HUDEP-2 (cell line): ENCODE measurements around the gene GSTM3.

ENCODE experiments used
- DNase-seq, 76 experiments: peaks; one replicate each; lab custom pipeline; 2025; ENCODE audit not compliant: unreplicated experiment in 76 of 76; lab: John Stamatoyannopoulos, UW

GSTM3 gene

DNA sequence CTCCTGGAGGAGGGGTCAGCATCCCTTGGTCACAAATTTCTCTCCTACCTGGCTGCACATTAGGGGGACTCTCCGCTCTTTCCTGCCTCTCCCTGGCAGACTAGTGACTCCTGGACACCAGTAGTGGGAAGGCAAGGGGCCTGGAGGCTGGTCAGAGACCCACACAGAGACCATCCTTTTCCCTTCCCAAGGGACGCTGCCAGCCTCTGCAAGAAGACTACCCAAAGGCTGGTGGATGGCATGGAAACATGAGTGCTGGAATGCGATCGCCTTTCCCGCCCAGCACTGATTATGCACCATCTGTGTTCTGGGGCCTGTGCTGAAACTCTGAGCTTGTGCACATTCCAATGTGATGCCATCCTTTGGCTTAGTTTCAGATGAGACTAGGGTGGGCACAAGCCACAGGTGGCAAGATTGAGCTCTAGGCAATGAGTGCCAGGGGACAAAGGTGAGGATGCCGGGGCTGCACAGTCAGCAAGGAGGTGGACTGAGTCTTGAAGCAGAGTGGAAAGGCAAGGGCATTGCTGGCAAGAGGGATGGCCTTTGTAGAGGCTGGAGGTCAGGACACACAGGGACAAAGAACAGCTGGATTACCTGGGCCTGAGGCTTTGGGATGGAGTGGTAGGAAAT is 35.5 kb upstream of the GSTM3 start:
- DNase-seq = no peak

DNA sequence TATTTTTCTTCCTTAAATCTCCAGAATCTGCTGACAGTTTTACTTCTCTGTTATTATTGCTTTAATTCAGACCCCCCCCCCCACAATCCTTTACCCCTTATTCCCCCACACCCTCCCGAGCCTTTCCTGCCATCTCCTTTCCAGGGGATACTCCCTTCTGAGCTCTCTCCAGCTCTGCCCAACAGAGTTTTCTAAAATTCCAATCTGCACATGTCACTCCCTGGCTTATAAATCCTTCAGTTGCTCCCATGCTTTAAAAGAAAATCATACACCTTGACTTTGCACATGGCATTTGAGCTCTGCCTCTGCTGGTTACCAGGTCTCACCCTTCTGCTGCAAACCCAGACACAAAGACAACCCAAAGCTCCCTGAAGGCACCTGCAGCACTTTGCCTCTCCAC is 34.6 kb upstream of the GSTM3 start:
- DNase-seq = no peak

DNA sequence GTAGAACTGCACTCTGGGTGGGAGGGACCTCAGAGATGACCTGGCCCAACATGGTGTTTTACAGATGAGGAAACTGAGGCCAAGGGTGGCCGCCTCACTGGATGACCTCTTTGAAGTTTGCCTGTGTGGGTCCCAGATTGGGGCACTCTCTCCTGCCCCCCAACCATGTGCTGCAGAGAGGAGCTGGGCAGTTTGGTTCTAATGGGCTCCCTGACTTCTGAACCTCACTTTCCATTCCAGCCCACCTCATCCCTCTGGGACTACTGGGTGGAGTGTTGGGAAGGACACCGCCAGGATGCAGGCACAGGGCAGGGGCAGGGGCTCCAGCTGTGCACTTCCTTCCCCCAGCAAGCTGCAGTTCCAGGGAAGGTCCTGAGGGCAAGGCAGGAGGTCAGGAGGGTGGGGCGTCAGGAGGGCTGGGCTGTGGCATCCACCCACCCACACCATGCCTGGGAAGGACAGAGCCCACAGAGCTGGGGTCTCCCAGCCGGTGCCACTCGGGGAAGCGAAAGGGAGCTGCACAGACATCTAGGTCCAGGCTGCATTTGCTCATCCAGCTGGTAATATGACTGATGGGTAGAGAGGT is 33.2 kb upstream of the GSTM3 start:
- DNase-seq = no peak

DNA sequence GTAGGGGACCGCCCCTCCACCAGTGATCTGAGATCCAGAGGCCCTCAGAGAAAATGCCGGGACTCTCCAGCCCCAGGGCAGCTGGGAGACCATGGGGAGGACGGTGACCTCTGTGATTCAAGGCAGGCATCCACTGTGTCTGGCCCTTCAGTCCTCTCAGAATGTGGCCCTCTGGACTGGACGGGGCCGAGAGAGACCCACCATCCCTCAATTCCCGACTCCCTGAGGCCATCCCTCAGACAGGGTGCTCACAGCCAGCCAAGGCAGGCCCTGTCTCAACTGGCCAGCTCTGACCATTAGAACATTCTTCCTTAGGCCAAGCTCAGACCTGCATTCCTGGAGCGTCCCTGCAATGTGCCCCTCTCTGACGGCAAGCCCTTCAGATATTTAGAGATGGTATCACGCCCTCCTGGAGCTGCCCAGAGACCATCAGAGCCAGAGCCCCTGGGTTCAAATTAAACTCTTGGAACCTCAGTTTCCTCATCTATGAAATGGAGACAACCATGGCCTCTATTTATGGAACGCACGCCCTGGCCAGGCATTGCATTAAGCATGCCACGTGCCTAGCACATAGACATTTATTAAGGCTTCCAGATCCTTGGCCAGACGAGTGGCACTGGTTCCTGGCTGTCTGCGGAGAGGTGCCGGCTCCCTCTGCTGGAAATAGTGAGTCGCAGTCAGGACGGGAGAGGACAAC is 32.5 kb upstream of the GSTM3 start:
- peak in 72 of 76 experiments; percentile 13 to 89 (median 77) for DNase-seq

DNA sequence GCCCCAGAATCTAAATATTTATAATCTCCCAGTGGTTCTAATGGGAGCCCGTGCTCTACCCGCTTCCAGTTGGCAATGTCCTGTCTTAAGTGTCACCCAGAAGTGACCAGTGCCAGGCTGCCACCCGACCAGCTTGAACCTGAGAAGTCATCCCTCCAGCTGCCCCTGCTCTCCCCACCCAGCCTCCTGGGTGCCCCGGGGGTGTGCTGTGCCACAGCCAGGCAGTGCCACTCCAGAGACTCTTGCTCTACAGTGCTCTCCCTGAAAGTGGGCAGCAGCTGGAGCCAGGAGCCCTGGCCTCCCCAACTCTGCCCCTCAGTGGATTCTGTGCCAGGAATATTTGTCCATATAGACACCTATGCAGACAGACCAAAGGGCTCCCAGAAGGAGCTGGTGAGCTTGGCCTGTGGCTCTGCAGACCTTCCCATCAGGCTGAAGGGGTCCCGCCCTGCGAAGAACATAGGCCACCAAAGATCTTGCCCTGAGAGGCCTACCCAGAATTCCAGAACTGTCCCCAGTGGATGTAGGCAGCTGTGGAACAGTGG is 31.9 kb upstream of the GSTM3 start:
- DNase-seq = no peak

DNA sequence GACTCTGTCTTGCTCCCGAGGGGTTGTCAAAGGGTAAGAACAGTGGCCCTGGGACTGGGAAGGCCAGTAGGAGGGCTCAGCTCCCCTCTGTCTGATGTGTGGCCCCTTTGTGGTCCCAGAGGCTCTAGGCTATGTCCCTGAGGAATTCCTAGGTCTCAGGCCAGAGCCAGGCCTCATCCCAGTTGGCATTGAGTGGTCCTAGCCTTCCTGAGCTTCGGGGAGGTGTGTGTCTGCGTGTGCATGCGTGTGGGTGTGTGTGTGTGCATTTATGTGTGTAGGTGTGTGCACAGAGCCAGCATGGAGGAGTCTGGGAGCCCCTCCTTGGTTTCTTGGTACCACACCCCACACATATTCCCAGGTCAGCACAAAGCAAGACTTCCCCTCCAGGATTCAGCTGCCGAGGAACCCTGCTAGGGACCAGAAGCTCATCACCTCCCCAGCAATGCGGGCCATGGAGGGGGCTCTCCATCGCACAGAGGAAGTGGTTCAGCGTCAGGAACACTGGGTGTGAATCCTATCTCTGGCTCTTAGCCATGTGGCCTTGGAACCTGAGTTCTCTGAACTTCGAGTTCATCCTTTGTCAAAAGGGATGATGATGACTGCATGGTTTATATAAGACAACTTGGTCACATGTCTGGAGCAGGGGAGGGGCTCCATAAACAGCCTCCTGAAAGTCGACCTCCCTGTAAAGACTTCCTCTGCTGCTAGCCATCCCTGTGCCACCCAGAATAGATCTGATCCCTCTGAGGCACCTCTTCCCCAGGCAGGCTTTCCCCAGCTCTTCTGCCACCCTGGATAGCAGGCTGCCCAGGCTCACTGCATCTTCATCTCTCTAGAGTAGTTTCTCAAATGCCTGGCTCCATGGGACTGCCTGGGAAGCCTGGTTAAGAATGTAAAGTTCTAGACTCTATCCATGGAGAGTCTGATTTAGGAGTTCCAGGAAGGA is 31.1 kb upstream of the GSTM3 start:
- peak in 9 of 76 experiments; percentile 9 to 35 (median 21) for DNase-seq

DNA sequence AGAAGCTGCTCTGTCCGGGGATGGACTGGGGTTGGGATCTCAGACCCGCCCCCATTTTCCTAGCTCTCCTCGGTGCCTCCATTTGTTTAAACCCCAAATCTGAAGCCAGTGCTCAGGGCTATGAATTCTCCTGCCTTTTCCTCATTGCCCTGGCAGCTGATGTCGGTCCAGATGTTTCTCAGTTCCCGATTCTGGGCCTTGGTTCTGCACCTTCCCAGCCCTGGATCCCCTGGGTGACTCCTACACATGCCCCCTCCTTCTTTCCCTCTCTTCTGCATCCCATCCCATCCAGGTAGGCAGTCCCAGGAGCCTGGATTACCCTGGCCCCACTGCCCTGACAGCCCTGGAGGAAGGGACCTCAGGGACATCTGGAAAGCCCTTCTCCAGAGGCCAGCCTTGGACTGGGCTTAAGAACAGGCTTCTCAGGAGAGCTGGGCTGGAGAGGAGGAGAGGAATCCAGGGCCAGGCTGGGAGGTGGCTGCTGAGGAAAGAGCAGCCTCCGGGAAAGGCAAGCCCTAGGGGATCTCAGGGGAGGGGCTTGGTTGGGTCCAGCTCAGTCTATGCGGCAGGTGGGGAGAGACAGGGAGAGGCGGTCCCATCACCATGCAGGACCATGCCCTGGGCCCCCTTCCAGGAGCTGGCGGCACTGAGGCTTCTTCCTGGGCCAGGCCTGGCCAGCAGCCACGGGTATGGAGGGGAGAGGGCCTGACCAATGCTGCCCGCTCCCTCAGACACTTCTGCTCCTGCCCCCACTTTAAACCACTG is 29.7 kb upstream of the GSTM3 start:
- DNase-seq = no peak

DNA sequence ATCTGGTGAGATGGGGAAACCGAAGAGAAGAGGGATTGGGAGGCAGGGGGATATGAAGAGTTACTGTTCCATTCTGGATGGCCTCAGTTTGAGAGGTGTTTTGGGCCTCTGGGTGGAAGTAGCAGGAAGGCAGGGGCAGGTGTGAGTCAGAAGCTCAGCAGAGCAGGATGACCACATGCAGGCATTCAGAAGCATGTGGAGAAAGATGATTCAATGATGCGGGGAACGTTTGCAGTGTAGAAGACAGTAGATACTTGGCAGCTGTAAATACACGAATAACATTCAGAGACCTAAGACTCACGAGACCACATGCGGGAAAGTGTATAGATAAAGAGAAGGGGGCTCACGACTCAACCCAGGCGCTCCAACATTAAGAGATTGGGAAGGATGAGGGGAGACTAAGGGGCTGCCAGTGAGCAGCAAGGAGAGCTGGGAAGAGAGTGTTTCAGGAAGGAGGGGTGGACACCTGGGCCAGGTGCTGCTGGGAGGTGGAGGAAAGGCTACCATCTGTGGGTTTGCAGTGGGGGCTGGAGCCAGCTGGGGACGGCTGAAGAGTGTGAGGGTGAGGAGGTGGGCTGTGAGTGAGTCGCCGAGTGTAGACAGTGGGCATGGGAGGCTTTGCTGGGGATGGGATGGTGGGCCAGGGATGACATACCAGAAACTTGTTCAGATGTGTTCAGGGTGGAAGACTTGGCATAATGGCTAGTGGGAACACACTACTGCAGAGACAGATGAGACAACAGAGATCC is 28.7 kb upstream of the GSTM3 start:
- no peak for DNase-seq

DNA sequence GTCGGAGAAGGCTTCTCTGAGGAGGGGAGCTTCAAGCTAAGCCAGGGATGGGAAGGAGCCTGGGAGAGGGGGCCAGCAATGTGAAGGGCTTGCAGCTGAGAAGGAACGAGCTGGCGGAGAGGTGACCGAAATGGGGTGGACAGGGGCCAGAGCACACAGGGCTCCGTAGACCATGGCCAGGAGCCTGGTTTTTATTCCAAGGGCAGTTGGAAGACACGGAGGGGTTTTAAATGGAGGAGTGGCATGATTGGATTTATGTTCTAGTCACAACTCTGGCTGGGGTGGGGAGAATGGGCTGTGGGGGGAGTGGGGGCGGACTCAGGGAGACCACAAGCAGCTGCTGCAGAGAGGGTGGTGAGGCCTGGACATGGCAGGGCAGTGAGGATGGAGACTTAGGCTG is 28.0 kb upstream of the GSTM3 start:
- no peak for DNase-seq

DNA sequence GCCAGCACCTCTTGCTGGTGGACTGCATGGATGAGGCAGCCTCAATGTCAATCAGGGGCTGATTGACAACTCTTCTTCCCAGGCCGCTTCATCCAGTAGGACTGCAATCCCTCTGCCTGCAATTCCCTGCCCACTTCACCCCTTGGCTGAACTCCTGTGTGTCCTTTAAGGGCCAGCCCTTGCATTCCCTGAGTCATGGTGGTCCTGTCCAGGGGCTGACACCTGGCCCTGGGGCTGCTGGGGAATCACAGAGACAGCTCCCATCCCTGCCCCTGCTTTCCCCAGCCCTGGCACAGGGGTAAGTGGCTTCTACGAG is 27.5 kb upstream of the GSTM3 start:
- DNase-seq = no peak

DNA sequence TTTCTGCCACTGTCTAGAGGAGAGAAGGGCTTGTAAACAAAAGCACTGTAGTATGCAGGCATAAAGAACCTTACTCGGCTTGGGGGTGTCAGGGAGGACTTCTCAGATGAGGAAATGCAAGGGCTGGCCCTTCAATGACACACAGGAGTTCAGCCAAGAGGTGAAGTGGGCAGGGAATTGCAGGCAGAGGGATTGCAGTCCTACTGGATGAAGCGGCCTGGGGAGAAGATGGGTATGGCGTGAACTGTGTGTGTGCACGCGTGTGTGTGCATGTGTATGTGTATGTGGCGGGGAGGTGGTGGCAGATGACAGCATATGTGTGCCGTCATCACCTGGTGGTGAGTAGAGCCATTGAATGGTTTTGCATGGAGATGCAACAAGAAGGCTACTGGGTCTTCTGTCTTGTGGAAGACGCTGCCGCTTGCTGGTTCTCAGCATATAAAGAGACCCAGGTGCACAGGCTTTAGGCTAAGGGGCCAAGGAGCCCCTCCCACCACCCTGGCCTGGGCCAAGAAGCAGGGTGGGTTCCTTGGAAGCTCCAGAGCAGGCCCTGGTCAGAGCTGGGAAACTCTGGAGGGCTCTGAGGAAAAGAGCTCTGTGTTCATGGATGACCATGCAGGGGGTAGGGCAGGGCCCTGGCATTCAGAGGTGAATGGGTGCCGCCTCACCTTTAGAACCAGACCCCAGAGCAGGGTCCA is 26.9 kb upstream of the GSTM3 start:
- DNase-seq = no peak

DNA sequence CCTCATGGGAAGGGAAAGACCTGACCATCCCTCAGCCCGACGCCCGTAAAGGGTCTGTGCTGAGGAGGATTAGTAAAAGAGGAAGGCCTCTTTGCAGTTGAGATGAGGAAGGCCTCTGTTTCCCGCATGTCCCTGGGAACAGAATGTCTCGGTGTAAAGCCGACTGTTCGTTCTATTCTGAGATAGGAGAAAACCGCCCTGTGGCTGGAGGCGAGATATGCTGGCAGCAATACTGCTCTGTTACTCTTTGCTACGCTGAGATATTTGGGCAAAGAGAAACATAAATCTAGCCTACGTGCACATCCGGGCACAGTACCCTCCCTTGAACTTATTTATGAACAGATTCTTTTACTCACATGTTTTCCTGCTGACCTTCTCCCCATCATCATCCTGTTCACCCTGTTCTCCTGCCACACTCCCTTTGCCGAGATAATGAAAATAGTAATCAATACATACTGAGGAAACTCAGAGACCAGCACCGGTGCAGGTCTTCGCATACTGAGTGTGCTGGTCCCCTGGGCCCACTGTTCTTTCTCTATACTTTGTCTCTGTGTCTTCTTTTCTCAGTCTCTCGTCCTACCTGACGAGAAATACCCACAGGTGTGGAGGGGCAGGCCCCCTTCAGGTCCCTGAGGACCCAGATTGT is 26.3 kb upstream of the GSTM3 start:
- DNase-seq = peak in 66 of 76 experiments; percentile 12 to 88 (median 53)

DNA sequence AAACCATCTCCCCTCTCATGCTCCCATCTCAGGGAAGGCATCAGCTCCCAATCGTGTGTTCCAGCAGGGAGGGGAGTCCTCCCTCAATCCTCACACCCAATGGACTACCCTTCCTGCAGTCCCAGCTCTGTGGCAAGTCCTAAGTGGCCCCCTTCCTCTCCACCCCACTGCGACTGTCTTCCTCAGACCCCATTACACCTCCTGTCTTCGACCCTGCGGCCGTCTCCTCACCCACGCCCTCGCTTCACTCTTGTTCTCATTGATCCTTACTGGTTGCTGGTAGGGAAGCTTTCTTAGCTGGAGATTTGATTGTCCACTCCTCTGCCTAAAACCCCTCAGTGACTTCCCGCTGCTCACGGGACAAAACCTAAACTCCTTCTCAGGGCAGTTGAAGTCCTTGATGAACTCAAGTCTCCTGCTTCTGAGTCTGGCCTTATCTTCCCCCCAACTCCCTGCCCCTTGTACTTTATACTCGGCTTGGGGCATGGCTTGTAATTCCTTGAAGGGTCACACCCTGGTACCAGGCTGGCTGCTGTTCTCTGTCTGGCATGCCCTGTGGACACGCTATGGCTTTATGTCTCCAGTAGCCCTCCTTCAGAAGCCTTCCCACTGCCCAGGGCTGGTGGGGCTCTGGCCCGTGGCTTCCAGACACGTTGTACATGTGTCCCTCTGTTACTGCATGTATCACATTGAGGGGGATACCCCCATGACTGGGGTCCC is 25.2 kb upstream of the GSTM3 start:
- DNase-seq = peak in 16 of 76 experiments; percentile 10 to 67 (median 26)

DNA sequence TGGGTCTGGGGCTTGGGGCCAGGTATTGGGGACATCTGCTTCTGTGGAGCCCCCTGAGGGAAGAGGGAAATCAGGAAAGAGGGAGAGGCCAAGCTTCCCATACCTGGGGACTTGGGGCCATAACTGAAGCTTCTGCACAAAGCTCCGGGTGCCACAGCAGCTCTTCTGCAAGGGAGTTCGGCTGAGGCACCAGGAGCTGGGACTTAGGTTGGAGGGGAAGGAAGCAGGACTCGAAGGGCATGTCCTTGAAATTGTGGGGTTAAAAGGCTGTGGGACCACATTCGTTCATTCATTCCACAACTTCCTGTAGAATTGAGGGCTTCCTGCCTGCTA is 24.6 kb upstream of the GSTM3 start:
- DNase-seq = no peak

DNA sequence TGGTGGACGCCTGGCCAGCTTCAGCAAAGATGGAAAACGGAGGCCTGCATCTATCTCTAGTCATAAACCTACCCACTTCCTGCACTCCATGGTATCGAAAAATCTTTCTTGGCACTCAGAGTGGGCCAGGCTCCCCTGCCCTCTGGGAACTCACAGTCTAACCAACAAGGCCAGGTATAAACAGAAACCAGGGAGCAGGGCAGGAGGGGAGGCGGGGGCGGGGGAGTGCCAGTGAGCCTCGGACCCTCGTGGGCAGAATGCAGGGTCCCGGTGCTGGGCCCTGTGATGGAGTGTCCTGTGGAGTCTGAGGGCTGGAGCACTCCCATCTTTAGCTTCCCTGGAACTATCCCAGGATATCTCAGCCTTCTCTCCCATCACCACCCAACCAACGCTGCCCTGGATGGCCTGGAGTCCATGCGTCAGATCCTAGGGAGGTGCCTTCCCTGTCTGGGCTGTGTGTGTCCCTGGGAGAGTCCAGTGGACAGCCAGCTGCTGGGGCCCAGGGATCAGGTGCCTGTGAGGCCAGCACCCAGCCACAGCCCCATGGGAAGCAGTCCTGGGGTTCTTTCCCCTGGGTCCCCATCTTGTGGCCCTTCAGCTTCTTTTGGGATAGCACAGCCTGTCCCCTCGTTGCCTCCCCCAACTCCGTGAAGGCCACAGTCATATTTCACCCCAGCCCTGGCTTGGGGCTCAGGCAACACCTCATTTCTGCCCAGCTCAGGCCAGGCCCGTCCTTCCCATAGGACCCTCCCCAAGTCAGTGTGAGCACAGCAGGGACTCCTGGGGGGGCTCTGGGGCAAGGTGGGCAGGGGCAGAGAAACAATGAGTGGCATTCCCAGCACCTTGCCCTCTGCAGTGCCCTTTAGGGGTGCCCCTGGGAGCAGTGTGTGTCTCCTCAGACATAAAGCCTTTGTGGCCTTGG is 24.0 kb upstream of the GSTM3 start:
- DNase-seq = no peak

DNA sequence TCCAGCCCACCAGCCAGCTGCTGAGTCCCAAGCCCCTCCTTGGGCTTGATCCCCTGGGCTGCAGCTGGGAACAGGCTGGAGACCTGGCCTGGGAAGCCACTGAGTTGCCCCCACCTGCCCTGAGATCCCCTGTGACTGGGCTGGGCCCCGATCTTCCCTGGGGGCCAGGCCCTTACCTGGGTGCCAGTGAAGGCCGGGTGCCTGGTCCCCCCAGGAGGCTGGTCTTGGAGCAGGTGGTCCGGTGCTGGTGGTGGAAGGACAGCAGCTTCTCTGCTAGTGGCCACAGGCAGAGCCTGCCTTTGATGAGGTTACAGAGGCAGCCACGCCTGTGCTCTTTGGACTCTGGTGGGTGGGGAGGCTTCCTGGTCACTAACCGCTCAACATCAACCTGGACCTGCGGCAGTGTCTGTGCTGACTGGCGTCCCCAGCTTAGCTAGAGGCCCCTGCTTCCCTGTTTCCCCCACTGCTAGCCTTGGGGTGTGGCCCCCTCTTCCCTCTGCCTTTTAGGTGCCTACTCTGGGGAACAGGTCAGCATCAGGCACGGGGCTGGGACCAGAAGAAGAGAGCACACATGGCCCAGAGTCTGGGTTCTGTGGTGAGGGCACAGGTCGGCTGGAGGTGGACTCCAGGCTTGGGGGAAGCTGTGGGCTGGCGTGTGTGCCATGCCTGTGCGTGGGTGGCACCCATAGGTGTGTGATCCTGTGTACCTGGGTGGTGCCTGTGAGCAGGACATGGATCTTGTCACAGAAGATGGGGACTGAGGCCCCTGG is 23.0 kb upstream of the GSTM3 start, which contains the start of gene EPS8L3:
EPS8L3 (minus strand) TSS at position 278 of the 770 bp plus-strand sequence. CDS start 2,174 bp downstream, outside the sequence.
- DNase-seq = no peak
